ENCODE data around the gene PPM1A. TPM values are rescaled to one million over a fixed set of nuclear protein-coding genes. Genes with fewer than 3 reads are reported as not detected.

The PPM1A gene
- total RNA-seq = 100 to 1,000 TPM; 118 to 126 (median 119) TPM
- total RNA-seq (2013) = 78.1 TPM

- peak within 1 kb of the TSS; percentile 99 for H3K4me3 Mint-ChIP-seq
- 0% methylated on average over 73 of the region's 74 CpGs for WGBS (ENCODE audit: insufficient coverage)
- H3K4me1 Mint-ChIP-seq = peaks cover 52 to 53% of the 10 kb centered on the region in 2 donors
- H3K9me3 Mint-ChIP-seq = no peaks in the 10 kb centered on the region
- Histone ChIP-seq H3K4me3 (ENCODE audit: low read length) (peak within 1 kb of the TSS; percentile 86), H3K27me3 (ENCODE audit: control insufficient read depth, insufficient read depth, low read length) (no peaks in the 10 kb centered on the region), H3K4me1 (ENCODE audit: control insufficient read depth, insufficient read depth, low read length) (peaks cover 19% of the 10 kb centered on the region), H3K36me3 (ENCODE audit: control insufficient read depth, insufficient read depth, low read length) (no peaks in the 10 kb centered on the region), H3K27ac (ENCODE audit: low read length) (peak within 1 kb of the TSS; percentile 98), H3K9me3 (ENCODE audit: control insufficient read depth, insufficient read depth, low read length) (no peaks in the 10 kb centered on the region)
- H3K27me3 Mint-ChIP-seq (ENCODE audit: low read depth in 2 of 2) = peaks cover 0 to 2% of the 10 kb centered on the region in 2 donors
- ATAC-seq (peak; percentile 69 to 91 (median 76)), DNase-seq (peak; percentile 94 to 98)
- H3K36me3 Mint-ChIP-seq = no peaks in the 10 kb centered on the region
- TF ChIP-seq, protein P1, sequence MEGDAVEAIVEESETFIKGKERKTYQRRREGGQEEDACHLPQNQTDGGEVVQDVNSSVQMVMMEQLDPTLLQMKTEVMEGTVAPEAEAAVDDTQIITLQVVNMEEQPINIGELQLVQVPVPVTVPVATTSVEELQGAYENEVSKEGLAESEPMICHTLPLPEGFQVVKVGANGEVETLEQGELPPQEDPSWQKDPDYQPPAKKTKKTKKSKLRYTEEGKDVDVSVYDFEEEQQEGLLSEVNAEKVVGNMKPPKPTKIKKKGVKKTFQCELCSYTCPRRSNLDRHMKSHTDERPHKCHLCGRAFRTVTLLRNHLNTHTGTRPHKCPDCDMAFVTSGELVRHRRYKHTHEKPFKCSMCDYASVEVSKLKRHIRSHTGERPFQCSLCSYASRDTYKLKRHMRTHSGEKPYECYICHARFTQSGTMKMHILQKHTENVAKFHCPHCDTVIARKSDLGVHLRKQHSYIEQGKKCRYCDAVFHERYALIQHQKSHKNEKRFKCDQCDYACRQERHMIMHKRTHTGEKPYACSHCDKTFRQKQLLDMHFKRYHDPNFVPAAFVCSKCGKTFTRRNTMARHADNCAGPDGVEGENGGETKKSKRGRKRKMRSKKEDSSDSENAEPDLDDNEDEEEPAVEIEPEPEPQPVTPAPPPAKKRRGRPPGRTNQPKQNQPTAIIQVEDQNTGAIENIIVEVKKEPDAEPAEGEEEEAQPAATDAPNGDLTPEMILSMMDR (IDR thresholded peaks at IDR 0.05) = no peak
- intact Hi-C loops (cut with micrococcal nuclease) = loop anchor here (1.0 to 5.0 kb wide), 4 partner anchors 85 to 1513 kb away; partner anchors contain the start of gene SNAPC1
- H3K27ac Mint-ChIP-seq = peak within 1 kb of the TSS; percentile 100
These were observed at the start of gene PPM1A for GRCh38 chr14:60248697-60249318. PPM1A (plus strand) TSS chr14:60249221; CDS start chr14:60282704, 33,483 bp downstream.

DNA sequence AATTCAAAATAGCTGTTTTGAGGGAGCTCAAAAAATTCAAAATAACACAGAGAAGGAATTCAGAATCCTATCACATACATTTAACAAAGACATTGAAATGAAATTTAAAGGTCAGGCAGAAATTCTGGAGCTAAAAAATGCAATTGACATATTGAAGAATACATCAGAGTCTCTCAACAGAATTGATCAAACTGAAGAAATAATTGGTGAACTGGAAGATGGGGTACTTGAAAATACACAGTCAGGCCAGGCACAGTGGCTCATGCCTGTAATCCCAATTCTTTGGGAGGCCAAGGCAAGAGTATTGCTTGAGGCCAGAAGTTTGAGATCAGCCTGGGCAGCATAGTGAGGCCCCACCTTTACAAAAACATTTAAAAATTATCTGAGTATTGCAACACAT, 49.7 kb upstream of the PPM1A start:
- no peaks in the 10 kb centered on the region for H3K4me1 Mint-ChIP-seq
- intact Hi-C loops (cut with micrococcal nuclease) = loop anchor here (5.0 kb wide), 1 partner anchor 363 kb away; no protein-coding TSS in a partner anchor
- no peak for DNase-seq
- H3K27ac ChIP-seq (ENCODE audit: low read length) = no peak overlapping the region
- H3K36me3 Mint-ChIP-seq = peaks cover 14% of the 10 kb centered on the region
- no peak for ATAC-seq
- no peak overlapping the region for H3K27ac Mint-ChIP-seq
- no peak overlapping the region for H3K4me3 Mint-ChIP-seq
- H3K36me3 ChIP-seq (ENCODE audit: control insufficient read depth, insufficient read depth, low read length) = no peaks in the 10 kb centered on the region
- peaks cover 3 to 7% of the 10 kb centered on the region in 2 donors for H3K9me3 Mint-ChIP-seq
- no peaks in the 10 kb centered on the region for H3K27me3 ChIP-seq (ENCODE audit: control insufficient read depth, insufficient read depth, low read length)
- peaks cover 3% of the 10 kb centered on the region for H3K9me3 ChIP-seq (ENCODE audit: control insufficient read depth, insufficient read depth, low read length)
- H3K4me1 ChIP-seq (ENCODE audit: control insufficient read depth, insufficient read depth, low read length) = no peaks in the 10 kb centered on the region
- H3K27me3 Mint-ChIP-seq (ENCODE audit: low read depth in 2 of 2) = peaks cover 13 to 30% of the 10 kb centered on the region in 2 donors
- H3K4me3 ChIP-seq (ENCODE audit: low read length) = no peak overlapping the region
- TF ChIP-seq, protein P1 (IDR thresholded peaks at IDR 0.05) = no peak

GRCh38 chr14:60204104-60204842, 44.7 kb upstream of the PPM1A start:
- 70% methylated on average over 6 of the region's 8 CpGs for WGBS (ENCODE audit: insufficient coverage)
- no peak for ATAC-seq

More at GRCh38 chr14:60204104-60204842, 44.7 kb upstream of the PPM1A start:
- intact Hi-C loops (cut with micrococcal nuclease) = no loop called here
- Histone ChIP-seq H3K27me3 (ENCODE audit: control insufficient read depth, insufficient read depth, low read length) (no peaks in the 10 kb centered on the region), H3K27ac (ENCODE audit: low read length) (no peak overlapping the region), H3K4me1 (ENCODE audit: control insufficient read depth, insufficient read depth, low read length) (no peaks in the 10 kb centered on the region), H3K9me3 (ENCODE audit: control insufficient read depth, insufficient read depth, low read length) (peaks cover 3% of the 10 kb centered on the region), H3K36me3 (ENCODE audit: control insufficient read depth, insufficient read depth, low read length) (no peaks in the 10 kb centered on the region), H3K4me3 (ENCODE audit: low read length) (no peak overlapping the region)
- DNase-seq = no peak
- peaks cover 8% of the 10 kb centered on the region for H3K36me3 Mint-ChIP-seq
- H3K27me3 Mint-ChIP-seq (ENCODE audit: low read depth in 2 of 2) = peaks cover 34 to 55% of the 10 kb centered on the region in 2 donors
- no peak overlapping the region for H3K27ac Mint-ChIP-seq
- peaks cover 0 to 5% of the 10 kb centered on the region in 2 donors for H3K9me3 Mint-ChIP-seq
- no peak overlapping the region for H3K4me3 Mint-ChIP-seq
- H3K4me1 Mint-ChIP-seq = no peaks in the 10 kb centered on the region
- TF ChIP-seq, protein P1 (IDR thresholded peaks at IDR 0.05) = no peak

All from natural killer cell (primary cell).